DOHH2 (cell line): ENCODE data around the gene VPS33A.

Experiments
- H3F3A ChIP-seq: fragments of 200-600 bp; sonication (generic), shearing (Covaris generic); 2 replicates; pipeline ENCODE4 v1.6.0; 2016; ENCODE audit warnings: antibody characterized with exemption, mild to moderate bottlenecking; ENCODE audit not compliant: control insufficient read depth, insufficient read depth
- H3K27ac ChIP-seq: fragments of 200-600 bp; sonication (generic); 2 replicates; pipeline ENCODE4 v1.5.1; 2014; ENCODE audit warnings: low read depth, mild to moderate bottlenecking, low read length, moderate library complexity
- H3K27me3 ChIP-seq: fragments of 200-600 bp; sonication (generic); 2 replicates; pipeline ENCODE4 v1.6.1; 2014; ENCODE audit warnings: mild to moderate bottlenecking, low read length, mixed read lengths; ENCODE audit not compliant: control insufficient read depth
- H3K36me3 ChIP-seq: fragments of 200-600 bp; sonication (generic); 2 replicates; pipeline ENCODE4 v1.6.1; 2014; ENCODE audit warnings: mild to moderate bottlenecking, low read length, moderate library complexity, mixed read lengths; ENCODE audit not compliant: control insufficient read depth
- H3K4me1 ChIP-seq: fragments of 200-600 bp; sonication (generic); 2 replicates; pipeline ENCODE4 v1.6.1; 2014; ENCODE audit warnings: mild to moderate bottlenecking, low read length, mixed read lengths; ENCODE audit not compliant: control insufficient read depth
- H3K4me2 ChIP-seq: fragments of 200-600 bp; sonication (generic); 2 replicates; pipeline ENCODE4 v1.6.0; 2014; ENCODE audit warnings: mild to moderate bottlenecking, low read length, moderate library complexity
- H3K4me3 ChIP-seq: fragments of 200-600 bp; sonication (generic); 2 replicates; pipeline ENCODE4 v1.5.1; 2014; ENCODE audit warnings: mild to moderate bottlenecking, low read length, mixed read lengths
- H3K79me2 ChIP-seq: fragments of 200-600 bp; sonication (generic); 2 replicates; pipeline ENCODE4 v1.6.1; 2014; ENCODE audit warnings: mild to moderate bottlenecking, low read length, mixed read lengths; ENCODE audit not compliant: control insufficient read depth
- H3K9me2 ChIP-seq: fragments of 200-600 bp; sonication (generic); replicated peaks from 2 replicates; pipeline ENCODE4 v1.6.1; 2014; ENCODE audit warnings: mild to moderate bottlenecking, low read length, mixed read lengths; ENCODE audit not compliant: control insufficient read depth
- H3K9me3 ChIP-seq: fragments of 200-600 bp; sonication (generic); 2 replicates; pipeline ENCODE4 v1.6.1; 2014; ENCODE audit warnings: antibody characterized with exemption, low read length, mixed read lengths; ENCODE audit not compliant: control insufficient read depth, insufficient read depth
- H4K20me1 ChIP-seq: fragments of 200-600 bp; sonication (generic); 2 replicates; pipeline ENCODE4 v1.6.0; 2014; ENCODE audit warnings: low read depth, mild to moderate bottlenecking, antibody characterized with exemption, low read length, moderate library complexity; ENCODE audit not compliant: control insufficient read depth, insufficient read depth
- CTCF ChIP-seq: fragments of 200-600 bp; sonication (generic); IDR thresholded peaks from one replicate; pipeline ENCODE4 v1.5.1; 2014; ENCODE audit warnings: antibody characterized with exemption, mild to moderate bottlenecking, low read depth, low read length; ENCODE audit not compliant: poor library complexity, severe bottlenecking
- EZH2phosphoT487 ChIP-seq: fragments of 200-600 bp; sonication (generic); IDR thresholded peaks from 2 replicates; pipeline ENCODE4 v1.6.1; 2017; ENCODE audit warnings: borderline replicate concordance, mild to moderate bottlenecking, antibody characterized with exemption, low read length, moderate library complexity, mixed read lengths

Gene VPS33A

DNA sequence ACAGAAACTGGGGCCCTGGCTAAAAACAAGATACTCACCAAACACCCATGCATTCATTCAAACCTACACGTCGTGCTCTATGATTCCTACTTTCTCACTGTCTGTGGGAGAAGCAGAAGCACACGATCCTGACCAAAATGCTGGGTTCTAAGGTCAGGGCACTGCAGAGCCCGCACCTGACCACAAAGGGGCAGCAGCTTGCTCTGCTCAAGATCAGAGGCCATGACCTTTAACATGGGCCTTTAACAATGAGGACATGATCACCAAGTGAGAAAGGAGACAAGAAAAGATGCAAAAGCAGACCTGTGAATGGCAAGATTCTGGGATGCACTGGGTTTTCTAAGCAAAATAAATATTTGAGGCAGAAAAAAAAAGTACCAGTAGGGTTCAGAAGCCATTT lies 40.1 kb upstream of the VPS33A start:
- Histone ChIP-seq H3K4me1 (no peaks in the 10 kb centered on the region), H3K36me3 (no peaks in the 10 kb centered on the region; the same call in 1 of the 2 replicates), H4K20me1 (no peaks in the 10 kb centered on the region), H3K79me2 (no peaks in the 10 kb centered on the region), H3K9me2 (no peaks in the 10 kb centered on the region), H3K27ac (no peak overlapping the region), H3F3A (no peaks in the 10 kb centered on the region), H3K27me3 (no peaks in the 10 kb centered on the region), H3K4me2 (no peak overlapping the region), H3K4me3 (no peak overlapping the region), H3K9me3 (no peaks in the 10 kb centered on the region)
- TF ChIP-seq CTCF = peak; percentile 30
- no peak for TF ChIP-seq EZH2phosphoT487

DNA sequence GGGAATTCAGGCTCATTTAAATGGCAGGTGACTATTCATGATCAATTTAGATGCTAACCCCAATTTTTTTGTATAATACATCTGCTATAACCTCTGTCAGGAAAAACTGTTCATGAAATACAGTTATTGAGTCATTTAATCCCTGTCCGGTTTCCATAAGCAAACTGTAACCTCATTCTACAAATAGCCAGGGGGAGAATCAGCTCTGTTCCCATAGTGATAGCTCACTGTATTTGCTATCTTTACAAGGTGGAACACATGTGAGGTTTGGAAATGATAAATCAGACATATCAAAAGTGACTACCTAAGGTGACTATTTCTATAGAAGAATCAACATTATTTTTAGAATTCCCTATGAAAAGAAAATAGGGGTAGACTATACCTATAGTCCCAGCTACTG lies 38.6 kb upstream of the VPS33A start:
- H3F3A ChIP-seq = no peaks in the 10 kb centered on the region
- H3K27me3 ChIP-seq = no peaks in the 10 kb centered on the region
- TF ChIP-seq EZH2phosphoT487 = no peak
- no peak for TF ChIP-seq CTCF
- H3K4me2 ChIP-seq = no peak overlapping the region
- no peak overlapping the region for H3K27ac ChIP-seq
- H3K9me3 ChIP-seq = no peaks in the 10 kb centered on the region
- H3K4me3 ChIP-seq = no peak overlapping the region
- H3K9me2 ChIP-seq = no peaks in the 10 kb centered on the region
- H3K79me2 ChIP-seq = no peaks in the 10 kb centered on the region
- H3K36me3 ChIP-seq = no peaks in the 10 kb centered on the region; the same call in 1 of the 2 replicates
- no peaks in the 10 kb centered on the region for H4K20me1 ChIP-seq
- no peaks in the 10 kb centered on the region for H3K4me1 ChIP-seq

DNA sequence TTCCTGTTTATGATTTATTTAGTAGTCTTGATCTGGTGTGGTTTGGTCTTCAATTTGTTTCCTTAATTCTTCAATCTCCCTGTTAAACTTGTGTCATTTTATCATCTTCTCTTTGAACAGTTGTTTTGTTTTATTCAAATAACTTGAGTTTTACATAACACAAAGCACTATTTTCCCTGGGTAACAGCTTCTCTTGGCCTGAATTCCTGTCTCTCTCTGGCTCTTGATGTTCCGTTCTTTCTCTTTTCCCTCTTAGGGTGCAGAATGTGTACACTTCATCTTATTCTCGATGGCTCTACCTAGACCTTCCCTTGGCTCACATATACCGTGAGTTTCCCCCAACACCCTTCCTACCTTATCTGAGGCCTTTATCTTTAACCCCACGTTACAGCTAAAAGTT lies 36.8 kb upstream of the VPS33A start:
- Histone ChIP-seq H3K9me3 (no peaks in the 10 kb centered on the region), H3K4me3 (no peak overlapping the region), H3K9me2 (no peaks in the 10 kb centered on the region), H4K20me1 (no peaks in the 10 kb centered on the region), H3F3A (no peaks in the 10 kb centered on the region), H3K4me1 (no peaks in the 10 kb centered on the region), H3K4me2 (no peak overlapping the region), H3K79me2 (no peaks in the 10 kb centered on the region), H3K36me3 (no peaks in the 10 kb centered on the region), H3K27ac (no peak overlapping the region), H3K27me3 (no peaks in the 10 kb centered on the region)
- TF ChIP-seq EZH2phosphoT487 (no peak), CTCF (no peak)

- Histone ChIP-seq H3F3A (no peaks in the 10 kb centered on the region), H3K36me3 (no peaks in the 10 kb centered on the region), H3K4me2 (no peak overlapping the region), H3K9me3 (no peaks in the 10 kb centered on the region), H3K9me2 (no peaks in the 10 kb centered on the region), H3K4me1 (no peaks in the 10 kb centered on the region), H3K4me3 (no peak overlapping the region), H4K20me1 (no peaks in the 10 kb centered on the region), H3K27me3 (no peaks in the 10 kb centered on the region), H3K79me2 (no peaks in the 10 kb centered on the region), H3K27ac (no peak overlapping the region)
- TF ChIP-seq CTCF = no peak
- no peak for TF ChIP-seq EZH2phosphoT487
Observed at GRCh38 chr12:122298071-122298748, 31.9 kb upstream of the VPS33A start.
